Neural progenitor cell (in vitro differentiated cells): ENCODE measurements around the gene ARHGAP30.

Experiments used
- CTCF ChIP-seq: fragments of 200-600 bp; sonication (generic); IDR thresholded peaks from 2 replicates; pipeline ENCODE4 v1.5.1; 2017; ENCODE audit warnings: antibody characterized with exemption, mild to moderate bottlenecking
- EZH2 ChIP-seq: fragments of 200-600 bp; sonication (generic); IDR thresholded peaks from 2 replicates; pipeline ENCODE4 v1.6.1; 2017; ENCODE audit warnings: antibody characterized with exemption, mild to moderate bottlenecking, moderate library complexity
- EZH2phosphoT487 ChIP-seq: fragments of 200-600 bp; sonication (generic); IDR thresholded peaks from 2 replicates; pipeline ENCODE4 v1.6.1; 2017; ENCODE audit warnings: antibody characterized with exemption

- TF ChIP-seq CTCF (no peak), EZH2 (no peak), EZH2phosphoT487 (no peak)
Observed at GRCh38 chr1:161092621-161093028, 22.9 kb upstream of the ARHGAP30 start.
